HTERT RPE-1 (cell line): ENCODE data around the gene UBE2D4.
"Not testable (repeated sequence)": the region's sequence is repeated elsewhere in the genome, so short reads cannot be mapped to it uniquely, and the experiment has no call there.

Source experiments
- in situ Hi-C: fragments of 300-500 bp; cut with MboI; formaldehyde crosslinking; loops from 4 replicates; pipeline ENCODE4 v1.14.3; 2020; ENCODE audit warnings: low sequenced_read_pairs

UBE2D4 gene

DNA sequence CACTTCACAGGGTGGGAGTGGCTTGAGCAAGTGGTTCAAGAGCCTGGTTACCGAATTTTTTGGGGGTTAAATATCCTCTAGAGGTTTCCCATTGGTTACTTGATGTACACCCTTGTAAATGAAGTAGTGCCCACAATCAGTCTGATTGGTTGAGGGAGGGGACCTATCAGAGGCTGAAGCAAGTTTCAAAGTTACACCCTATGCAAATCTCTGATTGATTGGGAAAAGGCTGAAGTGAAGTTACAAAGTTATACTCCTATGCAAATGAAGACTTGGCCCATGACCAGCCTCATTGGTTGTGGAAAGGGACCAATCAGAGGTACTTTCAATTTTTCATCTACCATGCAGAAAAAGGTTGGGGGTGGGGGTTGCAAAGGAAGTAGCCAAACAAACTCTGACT lies 34.7 kb downstream of the UBE2D4 start:
- in situ Hi-C loops, result no loop called here

DNA sequence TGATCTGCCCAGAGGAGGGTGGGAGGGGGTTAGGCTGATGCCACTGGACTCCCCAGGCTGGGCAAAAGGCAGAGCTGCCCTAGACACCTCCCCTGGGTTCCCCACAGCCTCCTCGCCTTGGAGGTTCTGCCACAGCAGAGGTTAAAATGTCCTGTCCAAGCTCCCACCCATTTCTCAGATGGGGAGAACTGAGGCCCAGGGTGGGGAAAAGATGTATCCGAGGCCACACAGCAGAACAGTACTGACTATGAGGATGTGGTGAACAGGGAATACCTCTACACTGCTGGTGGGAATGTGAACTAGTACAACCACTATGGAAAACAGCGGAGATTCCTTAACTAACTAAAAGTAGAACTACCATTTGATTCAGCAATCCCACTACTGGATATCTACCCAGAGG lies 40.2 kb downstream of the UBE2D4 start:
- in situ Hi-C loops, result not testable (repeated sequence)

DNA sequence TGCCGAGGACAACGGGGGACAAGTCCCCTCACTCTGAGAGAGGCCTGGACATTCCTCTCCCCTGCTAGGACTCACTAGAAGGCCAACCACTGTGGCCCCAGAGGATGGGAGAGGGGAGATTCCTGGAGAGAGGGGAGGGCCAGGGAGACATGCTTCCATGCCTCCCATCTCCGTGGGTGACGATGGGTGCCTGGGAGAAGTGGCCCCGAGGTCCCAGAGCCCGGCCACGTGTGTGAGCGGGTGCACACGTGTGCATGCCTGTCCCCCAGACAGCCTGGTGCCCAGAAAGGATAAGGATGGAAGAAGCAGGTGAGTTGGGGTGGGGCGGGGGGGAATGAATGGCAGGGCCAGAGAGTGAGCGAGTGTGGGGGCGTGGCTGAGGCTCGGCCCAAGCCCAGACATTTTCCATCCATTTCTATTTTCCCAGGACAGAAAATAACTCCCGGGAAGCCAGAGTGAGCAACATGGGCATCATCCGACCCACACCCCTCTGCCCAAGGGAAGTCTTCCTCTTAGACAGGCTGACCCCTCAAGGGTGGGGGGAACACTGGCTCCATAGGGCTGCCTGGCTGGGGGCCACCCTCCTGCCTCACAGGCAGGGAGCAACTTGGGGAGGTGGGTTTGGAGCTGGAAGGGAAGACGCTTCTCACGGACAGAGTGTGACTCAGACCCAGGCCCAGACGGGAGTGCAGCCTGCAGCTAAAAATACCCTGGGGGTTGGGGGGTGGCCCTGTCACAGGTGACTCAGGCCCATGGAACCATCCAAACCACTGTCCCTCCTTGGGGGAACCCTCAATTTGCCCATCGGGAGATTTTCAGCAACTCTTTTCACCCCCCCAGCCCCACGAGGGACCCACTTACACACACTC lies 42.2 kb downstream of the UBE2D4 start:
- in situ Hi-C loops, result not testable (repeated sequence)

DNA sequence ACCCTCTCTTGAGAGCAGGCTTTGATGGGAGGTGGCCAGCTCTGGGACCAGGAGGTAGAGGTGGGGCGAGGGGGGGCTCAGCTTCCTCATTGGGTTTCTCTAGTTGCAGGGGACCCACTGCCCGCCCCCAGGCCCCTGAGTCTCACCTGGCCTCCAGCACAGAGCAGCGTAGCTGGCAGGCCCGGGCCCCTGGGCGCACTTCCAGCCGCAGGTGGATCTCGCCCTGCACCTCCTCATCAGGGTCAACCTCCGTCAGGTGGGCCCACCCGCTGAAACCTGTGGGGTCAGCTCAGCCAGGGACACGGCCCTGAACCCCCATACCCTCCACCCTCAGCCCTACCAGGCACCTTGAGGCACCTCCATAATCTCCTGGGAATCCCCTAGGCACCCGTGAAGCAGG lies 43.4 kb downstream of the UBE2D4 start:
- in situ Hi-C loops, result not testable (repeated sequence)

DNA sequence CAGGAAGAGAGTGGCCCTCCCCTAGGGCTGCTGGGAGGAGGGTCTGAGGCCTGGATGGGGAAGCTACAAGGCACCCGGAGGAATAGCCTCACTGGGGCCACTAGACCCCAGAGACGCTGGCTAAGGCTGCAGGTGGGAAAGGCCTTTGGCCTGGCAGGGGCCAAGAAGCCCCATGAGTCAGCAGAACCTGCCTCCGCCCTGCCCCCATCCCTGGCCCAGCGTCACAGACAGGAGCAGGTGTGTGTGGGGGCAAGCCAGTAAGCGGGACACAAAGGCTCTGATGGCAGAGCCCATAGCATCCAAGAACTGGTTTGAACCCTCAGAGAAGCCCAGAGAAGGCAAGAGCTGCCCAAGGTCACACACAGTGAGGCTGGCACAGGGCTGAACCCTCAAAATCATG lies 44.5 kb downstream of the UBE2D4 start:
- in situ Hi-C loops, result not testable (repeated sequence)

DNA sequence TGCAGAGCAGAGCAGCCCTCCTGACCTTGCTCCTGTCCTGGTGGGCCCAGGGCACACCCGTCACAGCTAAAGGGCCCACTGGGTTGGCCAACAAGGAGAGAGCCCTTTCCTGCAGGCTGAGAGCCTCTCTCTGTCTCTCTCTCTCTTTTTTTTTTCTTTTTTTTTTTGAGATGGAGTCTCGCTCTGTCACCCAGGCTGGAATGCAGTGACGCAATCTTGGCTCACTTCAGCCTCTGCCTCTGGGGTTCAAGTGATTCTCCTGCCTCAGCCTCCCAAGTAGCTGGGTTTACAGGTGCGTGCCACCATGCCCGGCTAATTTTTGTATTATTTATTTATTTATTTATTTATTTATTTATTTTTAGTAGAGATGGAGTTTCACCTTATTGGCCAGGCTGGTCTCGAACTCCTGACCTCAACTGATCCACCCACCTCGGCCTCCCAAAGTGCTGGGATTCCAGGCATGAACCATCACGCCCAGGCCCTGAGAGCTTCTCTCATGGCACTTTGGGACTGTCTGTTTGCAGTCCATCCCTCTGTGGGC lies 47.9 kb downstream of the UBE2D4 start:
- in situ Hi-C loops, result not testable (repeated sequence)

DNA sequence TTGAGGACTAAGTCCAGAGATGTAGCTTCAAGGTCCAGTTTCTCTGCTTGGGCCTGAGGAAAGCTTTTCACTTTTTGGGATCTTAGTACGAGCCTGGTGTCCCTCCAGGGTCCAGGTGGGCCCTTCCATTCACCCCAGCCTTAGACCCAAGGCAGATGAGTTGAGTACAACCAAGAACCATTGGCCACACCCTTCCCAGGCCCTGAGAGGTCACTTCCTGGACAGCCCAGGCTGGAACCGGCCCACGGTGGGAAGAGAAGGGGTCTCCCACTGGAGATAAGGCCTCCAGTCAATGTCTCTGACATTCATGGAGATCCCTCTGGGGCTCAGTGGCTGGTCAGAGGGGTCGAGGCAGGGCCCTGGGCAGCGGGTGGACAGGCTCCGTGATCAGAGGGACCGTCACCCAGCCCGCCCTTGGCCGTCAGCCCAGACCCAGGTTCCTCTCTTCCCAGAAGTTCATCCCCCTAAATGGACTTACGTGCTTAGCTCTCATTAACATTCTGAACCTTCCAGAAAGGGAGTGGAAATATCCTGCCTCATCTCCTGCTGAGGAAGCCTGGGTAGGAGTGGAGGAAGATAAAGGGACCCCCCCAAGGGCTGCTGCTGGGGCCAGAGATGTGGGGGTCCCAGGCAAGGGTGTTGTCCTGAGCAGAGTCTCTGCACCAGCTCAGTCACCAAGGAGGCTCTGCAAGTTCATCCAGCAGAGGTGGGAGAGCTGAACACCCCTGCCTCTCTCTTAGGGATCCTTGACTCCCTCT lies 48.7 kb downstream of the UBE2D4 start:
- in situ Hi-C loops, result not testable (repeated sequence)

DNA sequence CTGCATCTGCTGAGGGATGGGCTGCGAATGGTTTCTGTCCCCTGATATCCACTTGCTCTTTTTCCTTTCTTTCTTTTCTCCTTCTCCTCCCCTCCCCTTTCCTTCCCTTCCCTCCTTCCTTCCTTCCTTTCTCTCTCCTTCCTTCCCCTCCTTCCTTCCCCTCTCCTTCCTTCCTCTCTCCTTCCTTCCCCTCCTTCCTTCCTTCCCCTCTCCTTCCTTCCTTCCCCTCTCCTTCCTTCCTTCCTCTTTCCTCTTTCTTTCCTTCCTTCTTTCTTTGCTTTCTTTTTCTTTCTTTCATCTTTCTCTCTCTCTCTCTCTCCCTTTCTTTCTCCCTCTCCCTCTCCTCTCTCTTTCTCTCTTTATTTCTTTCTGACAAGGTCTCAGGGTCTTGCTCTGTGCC lies 51.3 kb downstream of the UBE2D4 start:
- in situ Hi-C loops, result no loop called here

DNA sequence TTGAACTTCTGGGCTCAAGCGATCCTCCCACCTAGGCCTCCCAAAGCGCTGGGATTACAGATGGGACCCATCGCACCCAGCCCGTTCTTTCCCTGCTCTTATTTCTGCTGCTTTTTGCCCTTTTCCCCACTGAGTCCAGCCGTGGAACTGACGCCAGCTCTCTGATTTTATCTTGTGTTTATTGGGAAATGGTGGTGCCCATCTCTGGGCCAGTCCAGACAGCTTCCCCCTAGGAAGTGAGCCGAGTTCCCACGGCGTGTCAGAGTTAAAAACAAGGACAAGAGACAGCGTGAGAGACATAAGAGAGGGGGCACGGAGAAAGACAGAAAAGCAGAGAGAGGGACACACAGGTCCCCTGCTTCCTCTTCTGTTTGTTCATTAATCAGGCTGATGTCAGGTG lies 51.9 kb downstream of the UBE2D4 start:
- in situ Hi-C loops, result not testable (repeated sequence)

DNA sequence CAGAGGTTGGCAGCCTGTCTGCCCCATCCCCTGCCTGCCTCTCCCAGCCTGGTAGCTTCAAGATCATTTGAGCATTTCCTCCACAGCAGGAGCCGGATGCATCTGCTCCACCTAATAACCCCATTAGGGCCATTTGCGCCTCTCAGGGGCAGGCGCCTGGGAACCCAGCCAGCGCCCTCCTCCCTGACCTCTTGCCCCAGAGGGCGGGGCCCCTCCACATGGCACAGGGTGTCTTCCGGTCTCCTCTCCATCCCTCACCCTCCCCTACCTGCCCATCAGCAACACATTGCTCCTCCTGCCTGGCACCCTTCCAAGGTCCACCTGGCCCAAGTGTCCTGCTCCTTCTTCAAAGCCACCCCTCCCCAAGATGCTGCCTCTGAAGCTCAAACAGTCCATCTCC lies 56.6 kb downstream of the UBE2D4 start:
- in situ Hi-C loops, result not testable (repeated sequence)

DNA sequence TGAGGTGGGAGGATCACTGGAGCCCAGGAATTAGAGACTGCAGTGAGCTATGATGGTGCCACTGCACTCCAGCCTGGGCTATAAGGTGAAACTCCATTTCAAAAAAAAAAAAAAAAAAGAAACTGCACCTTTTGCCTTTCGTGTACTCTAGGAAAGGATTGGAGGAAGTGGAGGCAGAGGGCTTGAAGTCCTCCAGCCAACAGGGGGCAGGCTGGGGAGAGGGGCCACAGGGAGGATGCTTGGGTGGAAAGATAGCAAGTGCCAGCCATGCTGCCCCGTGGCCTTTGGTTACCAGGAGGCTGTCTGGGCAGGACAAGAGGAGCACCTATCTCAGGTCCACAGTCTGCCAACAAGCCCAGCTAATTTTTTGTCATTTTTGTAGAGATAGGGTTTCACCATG lies 57.5 kb downstream of the UBE2D4 start:
- in situ Hi-C loops, result not testable (repeated sequence)

DNA sequence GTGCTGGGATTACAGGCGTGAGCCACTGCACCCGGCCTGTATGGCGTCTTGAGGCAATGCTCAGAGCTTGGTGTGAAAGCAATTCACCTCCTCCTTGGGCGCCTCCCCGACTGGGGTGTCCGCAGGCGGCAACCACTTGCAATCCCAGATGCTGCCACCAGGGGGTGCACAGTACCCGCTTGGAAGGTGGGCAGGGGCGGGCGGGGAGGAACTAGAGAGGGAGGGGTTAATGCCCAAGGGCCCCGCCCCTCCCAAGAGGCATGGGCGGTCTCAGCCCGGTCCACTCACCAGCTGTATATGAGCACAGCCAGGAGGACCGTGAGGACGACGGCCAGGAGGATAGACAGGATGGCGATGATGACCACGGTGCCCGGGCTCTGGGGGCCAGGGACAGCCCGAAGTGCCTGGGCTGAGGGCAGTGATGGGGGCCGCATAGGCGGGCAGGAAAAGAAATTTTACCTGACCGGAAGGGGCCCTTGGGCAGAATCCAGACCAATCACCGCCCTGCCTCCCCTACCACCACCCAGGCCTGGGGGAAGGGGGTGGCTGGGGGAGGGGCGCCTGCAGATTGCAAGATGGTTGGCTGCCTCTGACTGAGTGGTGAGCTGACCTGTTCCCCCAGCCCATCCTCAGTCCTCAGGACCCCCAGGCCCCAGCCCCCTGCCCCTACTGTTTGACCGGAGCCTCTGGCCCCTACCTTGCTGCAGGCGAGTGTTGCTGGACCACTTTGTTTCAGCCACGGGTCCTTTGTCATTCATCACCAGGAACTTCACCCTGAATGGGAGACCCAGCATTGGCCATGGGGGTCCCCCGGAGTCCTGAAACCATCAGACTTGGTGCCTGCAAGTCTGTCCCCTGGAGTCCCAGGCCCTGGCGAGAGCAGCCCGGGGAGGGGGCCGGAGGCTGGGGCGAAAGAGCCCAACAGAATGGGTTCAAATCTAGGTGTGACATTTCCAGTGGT lies 59.9 kb downstream of the UBE2D4 start:
- in situ Hi-C loops, result not testable (repeated sequence)

DNA sequence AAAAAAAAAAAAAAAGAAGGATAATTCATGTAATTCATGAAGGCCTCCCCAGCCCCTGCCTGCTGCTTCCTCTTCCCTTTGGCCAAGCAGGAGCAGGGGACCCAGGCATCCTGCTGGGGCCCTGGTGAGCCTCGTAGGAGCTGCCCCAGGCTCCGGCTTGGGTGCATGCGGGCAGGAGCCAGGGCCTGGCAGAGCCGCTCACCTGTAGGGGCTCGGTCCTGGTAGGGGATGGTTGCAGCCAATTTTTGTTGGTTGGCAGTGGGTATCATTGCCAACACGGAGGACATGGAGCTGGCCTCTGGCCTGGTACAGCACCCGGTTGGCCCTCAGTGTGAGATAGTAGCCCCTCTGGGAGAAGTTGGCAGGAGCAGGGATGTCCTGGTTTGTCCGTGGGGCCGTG lies 61.2 kb downstream of the UBE2D4 start:
- in situ Hi-C loops, result not testable (repeated sequence)

DNA sequence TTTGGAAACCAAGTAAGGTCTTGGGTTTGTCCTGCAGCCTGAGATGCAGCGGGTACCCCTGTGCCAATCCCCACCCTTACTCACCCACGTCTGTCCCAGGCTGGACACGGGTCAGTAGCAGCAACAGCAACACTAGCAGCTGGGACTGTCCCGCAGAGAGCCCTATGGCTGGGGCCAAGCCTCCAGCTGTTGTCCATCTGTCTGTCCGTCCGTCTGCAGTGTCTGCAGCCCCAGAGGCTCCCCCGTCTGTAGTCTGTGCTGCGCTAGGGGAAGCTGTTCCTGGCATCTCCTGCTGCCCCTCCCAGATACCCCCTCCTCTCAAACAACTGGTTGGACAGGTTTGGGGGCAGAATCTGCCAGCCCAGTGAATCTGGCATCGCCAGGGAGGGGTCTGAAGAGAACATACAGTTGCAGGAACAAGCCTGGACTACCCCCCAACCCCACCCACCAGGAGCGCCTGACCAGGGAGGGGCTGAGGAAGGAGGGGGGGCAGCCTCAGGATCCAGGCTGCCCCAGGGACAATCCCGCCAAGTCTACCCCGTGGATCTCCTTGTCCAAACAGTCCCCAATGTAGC lies 63.9 kb downstream of the UBE2D4 start:
- in situ Hi-C loops, result not testable (repeated sequence)

DNA sequence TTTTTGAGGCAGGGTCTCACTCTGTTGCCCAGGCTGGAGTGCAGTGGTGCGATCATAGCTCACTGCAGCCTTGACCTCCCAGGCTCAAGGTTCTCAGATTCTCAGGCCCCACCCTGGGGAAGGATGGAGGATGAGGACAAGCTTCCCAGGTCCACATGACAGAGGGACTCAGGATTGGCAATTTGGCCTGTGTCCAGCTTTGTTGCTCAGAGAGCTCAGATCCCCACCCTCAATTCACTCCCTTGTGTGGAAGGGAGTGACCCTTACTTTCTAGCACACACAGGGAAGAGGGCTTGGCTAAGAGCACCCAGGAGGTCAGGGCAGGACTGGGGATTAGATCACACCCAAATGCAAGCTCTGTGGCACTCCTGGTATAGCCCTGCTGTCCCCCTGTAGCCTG lies 64.6 kb downstream of the UBE2D4 start:
- in situ Hi-C loops, result not testable (repeated sequence)

DNA sequence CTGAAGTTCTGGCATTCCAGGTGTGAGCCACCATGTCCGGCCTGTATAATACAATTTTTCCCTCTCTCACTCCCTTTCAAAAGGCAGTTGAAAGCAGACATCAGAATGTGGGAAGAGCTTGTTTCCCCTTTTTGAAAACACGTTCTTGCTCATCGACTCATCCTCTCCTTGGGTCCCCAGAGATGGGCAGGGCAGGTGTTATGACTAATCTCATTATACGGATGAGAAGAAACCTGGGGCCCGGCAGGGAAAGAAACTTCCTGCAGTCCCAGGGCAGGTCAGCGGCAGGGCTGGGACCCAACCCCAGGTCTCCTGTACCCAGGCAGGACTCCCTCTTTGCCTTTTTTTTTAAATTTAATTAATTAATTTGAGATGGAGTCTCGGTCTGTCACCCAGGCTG lies 66.7 kb downstream of the UBE2D4 start:
- in situ Hi-C loops, result not testable (repeated sequence)

DNA sequence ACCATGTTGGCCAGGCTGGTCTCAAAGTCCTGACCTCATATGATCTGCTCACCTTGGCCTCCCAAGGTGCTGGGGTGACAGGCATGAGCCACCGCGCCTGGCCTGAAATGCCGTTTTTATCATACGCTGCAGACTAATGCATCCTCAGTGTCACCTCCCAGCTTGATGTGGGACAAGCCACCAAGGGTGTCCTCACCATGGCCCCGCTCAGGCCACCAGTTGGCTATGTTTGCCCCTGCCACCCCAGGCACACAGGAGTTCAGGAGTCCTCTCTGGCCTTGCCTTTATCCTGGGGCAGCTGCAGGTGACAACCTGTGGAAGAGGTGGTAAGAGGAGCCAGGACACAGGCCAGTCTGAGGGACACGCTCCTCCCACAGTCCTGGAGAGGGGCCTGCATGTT lies 68.4 kb downstream of the UBE2D4 start:
- in situ Hi-C loops, result not testable (repeated sequence)

DNA sequence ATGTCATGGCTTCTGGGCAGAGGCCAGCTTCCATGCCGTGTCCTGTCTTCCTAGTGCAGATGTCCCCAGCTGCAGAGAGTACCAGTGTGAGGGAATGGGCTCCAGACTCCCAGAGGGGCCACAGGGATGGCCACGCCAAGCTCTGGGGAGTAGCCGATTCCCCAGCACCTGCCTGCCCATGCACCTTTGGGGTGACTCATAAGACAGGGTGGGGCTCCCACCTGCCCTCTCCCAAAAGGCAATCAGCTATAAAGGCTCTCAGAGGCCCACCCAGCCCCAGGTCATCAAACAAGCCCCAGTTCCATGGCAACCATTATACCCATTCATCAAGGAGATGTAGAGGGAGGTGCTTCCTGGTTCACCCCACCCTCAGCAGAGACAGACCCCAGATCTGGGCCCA lies 71.3 kb downstream of the UBE2D4 start, which contains the start of gene SPDYE1:
Gene SPDYE1, plus strand, starts transcription at position 366 of the 400 bp plus-strand sequence. CDS start 2,053 bp downstream, outside the sequence.
- in situ Hi-C loops, result not testable (repeated sequence)
